Activated naive CD4-positive, alpha-beta T cell treated with anti-CD3 and anti-CD28 coated beads for 36 hours (primary cell): ENCODE data around the gene SPEM3. TPM values are rescaled to one million over a fixed set of nuclear protein-coding genes. Genes with fewer than 3 reads are reported as not detected.

ENCODE experiments used
- CTCF ChIA-PET: fragments of 350-600 bp; sonication (Branson Sonifier 250); formaldehyde crosslinking; loops from one replicate; lab custom pipeline; 2021; ENCODE audit warnings: antibody characterized with exemption; lab: Charles Lee
- DNase-seq: peaks from one replicate; pipeline ENCODE4 v3.0.0-alpha.2; 2020
- H3K27ac Mint-ChIP-seq: one replicate; pipeline ENCODE4 v1.8.0; 2021; ENCODE audit warnings: mild to moderate bottlenecking, mixed read lengths
- H3K27me3 Mint-ChIP-seq: one replicate; pipeline ENCODE4 v1.8.0; 2021; ENCODE audit warnings: low read depth, mixed read lengths
- H3K36me3 Mint-ChIP-seq: one replicate; pipeline ENCODE4 v1.8.0; 2021; ENCODE audit warnings: low read depth, mixed read lengths
- H3K4me1 Mint-ChIP-seq: one replicate; pipeline ENCODE4 v1.8.0; 2021; ENCODE audit warnings: low read depth, mixed read lengths
- H3K4me3 Mint-ChIP-seq: one replicate; pipeline ENCODE4 v1.8.0; 2021; ENCODE audit warnings: mild to moderate bottlenecking, moderate library complexity, mixed read lengths
- H3K9me3 Mint-ChIP-seq: one replicate; pipeline ENCODE4 v1.8.0; 2021; ENCODE audit warnings: mixed read lengths
- intact Hi-C: fragments of 100-400 bp; cut with micrococcal nuclease; formaldehyde crosslinking; loops from one replicate; pipeline ENCODE4 v1.15.1; 2023
- total RNA-seq, 2 experiments: library from RNA; stranded (reverse); gene quantifications; one replicate each; pipeline ENCODE4 v1.2.3, GENCODE V29; 2021

SPEM3 gene
- total RNA-seq, 2 experiments from 2014 or later = not detected

DNA sequence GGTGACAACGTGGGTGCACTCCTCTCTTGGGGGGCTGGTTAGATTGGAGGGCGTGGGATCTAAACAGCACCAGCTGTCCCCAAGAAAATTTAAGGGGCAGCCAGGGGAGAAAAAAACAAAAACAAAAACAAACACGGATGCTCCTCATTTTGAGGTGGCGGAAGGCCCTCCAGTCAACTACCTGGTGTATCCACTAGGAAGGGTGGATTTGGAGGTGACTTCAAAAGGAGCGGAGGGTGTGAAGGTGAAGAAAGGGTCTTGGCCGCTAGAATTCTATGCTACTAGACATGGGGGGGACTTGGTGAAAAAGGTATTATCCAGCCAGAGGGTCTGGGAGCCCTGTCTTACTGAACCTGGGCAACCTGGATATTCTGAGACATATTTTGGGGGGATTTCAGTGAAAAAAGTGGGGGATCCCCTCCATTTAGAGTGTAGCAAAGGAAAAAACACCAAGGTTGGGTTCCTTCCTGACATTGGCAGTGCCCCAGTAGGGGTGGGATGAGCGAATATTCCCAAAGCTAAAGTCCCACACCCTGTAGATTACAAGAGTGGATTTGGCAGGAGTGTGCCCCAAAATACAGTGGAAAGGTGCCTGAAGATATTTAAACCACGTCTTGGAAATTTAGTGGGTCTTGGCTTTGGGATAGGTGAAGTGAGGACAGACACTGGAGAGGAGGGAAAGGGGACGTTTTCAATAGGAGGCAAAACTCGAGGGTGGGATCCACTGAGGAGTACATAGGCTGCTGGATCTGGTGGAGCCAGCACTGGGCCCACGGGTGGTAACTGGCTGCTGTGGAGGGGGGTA, 10.2 kb downstream of the SPEM3 start:
- H3K27me3 Mint-ChIP-seq = peaks cover 40% of the 10 kb centered on the region

DNA sequence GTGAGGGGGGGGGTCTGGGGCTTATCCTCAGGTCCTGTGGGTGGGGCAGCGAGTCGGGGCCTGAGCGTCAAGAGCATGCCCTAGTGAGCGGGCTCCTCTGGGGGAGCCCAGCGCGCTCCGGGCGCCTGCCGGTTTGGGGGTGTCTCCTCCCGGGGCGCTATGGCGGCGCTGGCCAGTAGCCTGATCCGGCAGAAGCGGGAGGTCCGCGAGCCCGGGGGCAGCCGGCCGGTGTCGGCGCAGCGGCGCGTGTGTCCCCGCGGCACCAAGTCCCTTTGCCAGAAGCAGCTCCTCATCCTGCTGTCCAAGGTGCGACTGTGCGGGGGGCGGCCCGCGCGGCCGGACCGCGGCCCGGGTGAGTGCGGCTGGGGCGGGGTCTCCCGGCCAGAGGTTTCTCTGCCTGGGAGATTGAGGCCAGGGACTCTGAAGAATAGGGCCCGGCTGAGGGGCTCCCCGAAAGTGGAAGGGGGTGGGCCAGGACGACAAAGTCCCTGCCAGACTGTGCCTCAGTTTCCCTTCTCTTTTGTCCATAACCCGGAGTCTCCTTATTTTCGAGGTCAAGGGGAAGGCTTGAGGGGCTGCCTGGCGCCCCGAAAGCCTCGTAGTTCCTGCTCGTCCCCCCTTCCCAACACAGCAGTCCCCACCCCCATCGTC, 10.9 kb downstream of the SPEM3 start, which contains the start of gene FGF11:
FGF11 (plus strand) TSS at position 51 of the 651 bp plus-strand sequence; CDS start at position 160, 109 bp downstream.
- intact Hi-C loops = loop anchor here (5.0 kb wide), 1 partner anchor 403 kb away; no protein-coding TSS in a partner anchor
- Mint-ChIP-seq H3K9me3 (no peaks in the 10 kb centered on the region), H3K4me1 (peaks cover 45% of the 10 kb centered on the region), H3K27ac (no peak within 1 kb of the TSS), H3K36me3 (no peaks in the 10 kb centered on the region), H3K4me3 (peak within 1 kb of the TSS; percentile 78), H3K27me3 (peaks cover 46% of the 10 kb centered on the region)
- CTCF ChIA-PET = interaction anchor here (1.8 to 5.3 kb wide), 3 partner anchors 17 to 83 kb away, joined by 3 to 34 read pairs (median 18); no protein-coding TSS in a partner anchor
- no peak for DNase-seq

More for the DNA sequence above, 10.2 kb downstream of the SPEM3 start:
- no peak for DNase-seq
- no peaks in the 10 kb centered on the region for H3K9me3 Mint-ChIP-seq
- H3K36me3 Mint-ChIP-seq = no peaks in the 10 kb centered on the region
- H3K27ac Mint-ChIP-seq = no peak overlapping the region
- H3K4me1 Mint-ChIP-seq = peaks cover 43% of the 10 kb centered on the region
- peak overlapping the region; percentile 67 for H3K4me3 Mint-ChIP-seq
- CTCF ChIA-PET = interaction anchor here (0.9 to 5.3 kb wide), 10 partner anchors 12 to 248 kb away, joined by 3 to 34 read pairs (median 6); partner anchors contain the start of genes POLR2A, TP53 and ZBTB4
- intact Hi-C loops = loop anchor here (5.0 kb wide), 1 partner anchor 403 kb away; no protein-coding TSS in a partner anchor

GRCh38 chr17:7440113-7440833, 11.6 kb downstream of the SPEM3 start:
- intact Hi-C loops = no loop called here
- Mint-ChIP-seq H3K27me3 (peaks cover 52% of the 10 kb centered on the region), H3K27ac (no peak overlapping the region), H3K4me1 (peaks cover 47% of the 10 kb centered on the region), H3K9me3 (no peaks in the 10 kb centered on the region), H3K4me3 (peak overlapping the region; percentile 78), H3K36me3 (no peaks in the 10 kb centered on the region)
- CTCF ChIA-PET = interaction anchor here (0.6 to 2.9 kb wide), 8 partner anchors 15 to 116 kb away, joined by 3 to 18 read pairs (median 4); no protein-coding TSS in a partner anchor
- DNase-seq = peak; percentile 59

DNA sequence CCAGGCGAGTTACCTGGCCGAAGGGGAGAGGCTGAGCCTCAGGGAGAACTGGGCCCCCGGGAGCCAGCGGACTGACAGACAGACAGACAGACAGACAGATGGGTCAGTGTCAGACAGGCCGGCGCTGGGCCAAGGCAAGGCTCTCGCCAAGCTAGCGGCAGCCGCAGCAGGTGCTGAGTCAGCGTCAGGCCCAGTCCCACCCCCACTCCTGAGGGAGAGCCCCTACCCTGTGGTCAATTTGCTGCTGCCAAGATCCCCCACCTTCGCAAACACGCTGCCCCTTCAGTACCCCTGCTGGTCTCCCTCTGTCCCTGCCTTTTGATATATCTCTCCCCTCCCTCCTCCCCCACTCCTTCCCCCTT, 12.2 kb downstream of the SPEM3 start:
- H3K4me3 Mint-ChIP-seq = peak overlapping the region; percentile 78
- intact Hi-C loops = no loop called here
- no peaks in the 10 kb centered on the region for H3K36me3 Mint-ChIP-seq
- no peak for DNase-seq
- H3K27me3 Mint-ChIP-seq = peaks cover 57% of the 10 kb centered on the region
- no peak overlapping the region for H3K27ac Mint-ChIP-seq
- CTCF ChIA-PET = interaction anchor here (0.6 to 2.9 kb wide), 7 partner anchors 45 to 148 kb away, joined by 3 to 18 read pairs (median 3); no protein-coding TSS in a partner anchor
- H3K9me3 Mint-ChIP-seq = no peaks in the 10 kb centered on the region
- peaks cover 52% of the 10 kb centered on the region for H3K4me1 Mint-ChIP-seq

- Mint-ChIP-seq H3K4me3 (no peak overlapping the region), H3K9me3 (no peaks in the 10 kb centered on the region), H3K36me3 (no peaks in the 10 kb centered on the region), H3K27ac (no peak overlapping the region), H3K27me3 (peaks cover 60% of the 10 kb centered on the region), H3K4me1 (peaks cover 53% of the 10 kb centered on the region)
- DNase-seq = no peak
- CTCF ChIA-PET = interaction anchor here (1.0 to 2.0 kb wide), 6 partner anchors 44 to 161 kb away, joined by 3 to 4 read pairs (median 3); no protein-coding TSS in a partner anchor
- intact Hi-C loops = no loop called here
These were observed 12.6 kb downstream of the SPEM3 start for GRCh38 chr17:7441266-7441665.

GRCh38 chr17:7442142-7442541, 13.5 kb downstream of the SPEM3 start:
- intact Hi-C loops = no loop called here
- Mint-ChIP-seq H3K27me3 (peaks cover 63% of the 10 kb centered on the region), H3K9me3 (no peaks in the 10 kb centered on the region), H3K27ac (no peak overlapping the region), H3K4me1 (peaks cover 52% of the 10 kb centered on the region), H3K36me3 (peaks cover 1% of the 10 kb centered on the region), H3K4me3 (no peak overlapping the region)
- CTCF ChIA-PET = interaction anchor here (1.1 to 2.0 kb wide), 2 partner anchors 89 to 162 kb away, joined by 3 to 4 read pairs; no protein-coding TSS in a partner anchor
- DNase-seq = no peak

DNA sequence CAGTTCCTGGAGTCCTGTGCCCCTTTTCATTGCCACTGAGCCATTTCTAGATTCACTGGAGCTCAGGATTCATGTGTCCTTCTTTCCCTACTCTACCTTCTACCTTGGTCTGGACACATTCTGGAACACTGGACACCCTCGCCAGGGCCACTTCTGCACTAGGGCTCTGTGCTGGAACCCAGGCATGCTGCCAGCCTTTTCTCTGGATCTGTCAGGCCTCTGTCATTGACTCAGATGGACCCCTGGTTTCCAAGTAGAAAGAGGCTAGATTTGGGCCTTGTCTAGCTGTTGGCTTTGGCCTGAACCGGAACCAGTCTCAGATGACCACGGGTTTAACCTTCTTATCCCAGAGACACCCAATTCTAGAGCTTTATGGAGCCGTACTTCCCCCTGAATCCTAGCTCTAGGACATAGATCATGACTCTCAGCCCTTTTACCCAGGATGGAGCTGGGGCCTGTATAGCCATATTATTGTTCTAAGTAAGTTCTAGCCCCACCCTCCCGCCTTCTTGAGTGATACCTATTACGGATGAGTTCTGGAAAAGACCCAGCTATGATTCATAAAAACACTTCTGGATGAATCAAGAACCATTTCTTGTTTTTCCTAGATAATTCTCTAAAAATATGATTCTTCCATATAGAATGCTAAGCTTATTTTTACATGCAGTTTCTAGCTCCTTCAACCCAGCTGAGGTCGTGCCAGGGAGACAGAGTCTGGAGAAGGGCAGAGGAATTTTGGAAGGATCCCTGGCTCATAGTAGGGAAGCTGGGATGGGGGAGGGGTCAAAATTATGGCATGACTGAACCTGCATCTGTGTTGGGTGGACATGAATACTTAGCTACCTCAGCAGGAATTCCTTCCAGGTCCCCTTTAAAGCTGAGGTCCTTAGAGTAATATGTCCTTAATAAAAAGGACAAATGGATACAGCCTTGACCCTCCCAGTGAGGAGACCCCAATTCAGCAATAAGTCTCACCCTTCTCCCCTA, 15.1 kb downstream of the SPEM3 start:
- DNase-seq = no peak
- peaks cover 64% of the 10 kb centered on the region for H3K27me3 Mint-ChIP-seq
- peaks cover 40% of the 10 kb centered on the region for H3K4me1 Mint-ChIP-seq

DNA sequence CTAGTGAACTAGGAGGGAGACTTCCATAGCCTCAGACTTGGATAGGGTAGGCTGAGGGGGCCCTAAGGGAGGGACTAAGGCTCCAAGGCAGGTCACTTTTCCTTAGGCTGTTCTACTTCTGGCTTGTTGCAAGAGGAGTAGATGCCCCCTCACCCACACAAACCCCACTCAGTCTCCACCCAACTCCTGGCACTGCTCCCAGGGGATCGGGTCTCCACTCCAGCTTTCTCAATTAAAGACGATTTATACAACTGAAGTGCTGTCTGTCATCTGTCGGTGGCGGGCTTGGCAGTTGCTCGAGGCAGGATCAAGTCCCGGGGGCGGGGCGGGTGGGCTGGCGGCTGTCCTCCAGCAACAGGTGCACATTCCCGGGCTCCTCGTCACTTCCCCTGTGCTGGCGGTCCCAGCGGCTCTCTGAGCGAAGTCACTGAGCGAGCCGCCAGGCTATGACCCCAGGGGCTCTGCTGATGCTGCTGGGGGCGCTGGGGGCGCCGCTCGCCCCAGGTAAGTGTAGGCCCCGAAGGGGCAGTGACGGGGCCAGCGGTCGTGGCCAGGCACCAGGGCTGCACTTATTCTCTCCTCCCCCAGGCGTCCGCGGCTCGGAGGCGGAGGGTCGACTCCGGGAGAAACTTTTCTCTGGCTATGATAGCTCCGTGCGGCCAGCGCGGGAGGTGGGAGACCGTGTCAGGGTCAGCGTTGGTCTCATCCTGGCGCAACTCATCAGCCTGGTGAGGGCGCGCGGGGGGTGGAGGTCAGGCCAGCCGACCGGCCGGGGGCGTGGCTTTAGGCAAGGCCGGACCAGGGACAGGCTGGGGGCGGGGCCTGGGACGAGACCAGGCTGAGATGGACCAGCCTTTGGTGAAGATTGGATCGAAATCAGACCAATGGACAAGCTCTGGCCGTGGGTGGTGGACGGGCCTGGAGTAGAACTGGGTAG, 16.3 kb downstream of the SPEM3 start, which contains the start of gene CHRNB1:
CHRNB1 (plus strand) TSS at position 380 of the 937 bp plus-strand sequence; CDS start at position 447, 67 bp downstream.
- CTCF ChIA-PET = interaction anchor here (0.5 to 2.2 kb wide), 4 partner anchors 8 to 208 kb away, joined by 3 to 14 read pairs (median 4); partner anchors contain the start of gene SENP3
- intact Hi-C loops = loop anchor here (1.0 kb wide), 1 partner anchor 8 kb away; no protein-coding TSS in a partner anchor
- H3K27me3 Mint-ChIP-seq = peaks cover 60% of the 10 kb centered on the region
- no peak within 1 kb of the TSS for H3K27ac Mint-ChIP-seq
- peak; percentile 28 for DNase-seq
- H3K9me3 Mint-ChIP-seq = no peaks in the 10 kb centered on the region
- peaks cover 35% of the 10 kb centered on the region for H3K4me1 Mint-ChIP-seq
- H3K4me3 Mint-ChIP-seq = peak within 1 kb of the TSS; percentile 68
- H3K36me3 Mint-ChIP-seq = peaks cover 5% of the 10 kb centered on the region

More for the DNA sequence above, 15.1 kb downstream of the SPEM3 start:
- CTCF ChIA-PET = interaction anchor here (0.5 to 2.2 kb wide), 5 partner anchors 7 to 210 kb away, joined by 3 to 14 read pairs (median 4); partner anchors contain the start of gene SENP3
- intact Hi-C loops = no loop called here
- Mint-ChIP-seq H3K9me3 (no peaks in the 10 kb centered on the region), H3K36me3 (peaks cover 4% of the 10 kb centered on the region), H3K27ac (no peak overlapping the region), H3K4me3 (no peak overlapping the region)

- intact Hi-C loops = loop anchor here (1.0 kb wide), 1 partner anchor 8 kb away; no protein-coding TSS in a partner anchor
- Mint-ChIP-seq H3K4me1 (peaks cover 29% of the 10 kb centered on the region), H3K27ac (no peak overlapping the region), H3K4me3 (peak overlapping the region; percentile 68), H3K27me3 (peaks cover 55% of the 10 kb centered on the region), H3K9me3 (no peaks in the 10 kb centered on the region), H3K36me3 (peaks cover 5% of the 10 kb centered on the region)
- CTCF ChIA-PET = interaction anchor here (0.5 to 2.2 kb wide), 4 partner anchors 9 to 115 kb away, joined by 3 to 14 read pairs (median 4); no protein-coding TSS in a partner anchor
- DNase-seq = peak; percentile 53
These were observed 16.9 kb downstream of the SPEM3 start for GRCh38 chr17:7445619-7445968.

GRCh38 chr17:7448461-7448860, 19.8 kb downstream of the SPEM3 start:
- H3K36me3 Mint-ChIP-seq = peaks cover 5% of the 10 kb centered on the region

More at GRCh38 chr17:7448461-7448860, 19.8 kb downstream of the SPEM3 start:
- Mint-ChIP-seq H3K4me1 (peaks cover 29% of the 10 kb centered on the region), H3K27me3 (peaks cover 34% of the 10 kb centered on the region), H3K9me3 (no peaks in the 10 kb centered on the region), H3K4me3 (no peak overlapping the region), H3K27ac (no peak overlapping the region)
- CTCF ChIA-PET = interaction anchor here (1.9 kb wide), 1 partner anchor 112 kb away, joined by 4 read pairs; no protein-coding TSS in a partner anchor
- intact Hi-C loops = no loop called here
- no peak for DNase-seq
